Duodenal mucosa (tissue), 2 donors: Measurements from ENCODE around the gene GPHA2.
A peak's percentile ranks its signal among the peaks of the same experiment; 100 is the strongest.

ENCODE experiments used
- H3K27ac ChIP-seq: one replicate; pipeline ENCODE4 v1.7.0; 2013; ENCODE audit warnings: low read depth, low read length
- H3K27me3 ChIP-seq, 2 donors: one replicate each; pipeline ENCODE4 v1.7.0; 2013; ENCODE audit warnings: low read length in 2 of 2, control low read depth in 1 of 2; ENCODE audit not compliant: insufficient read depth in 2 of 2, control insufficient read depth in 1 of 2
- H3K36me3 ChIP-seq, 2 donors: one replicate each; pipeline ENCODE4 v1.7.0; 2013; ENCODE audit warnings: low read length in 2 of 2, control low read depth in 1 of 2; ENCODE audit not compliant: insufficient read depth in 2 of 2, control insufficient read depth in 1 of 2
- H3K4me1 ChIP-seq, 2 donors: one replicate each; pipeline ENCODE4 v1.7.0; 2013; ENCODE audit warnings: low read length in 2 of 2, control low read depth in 1 of 2; ENCODE audit not compliant: insufficient read depth in 2 of 2, control insufficient read depth in 1 of 2
- H3K4me3 ChIP-seq, 2 donors: one replicate each; pipeline ENCODE4 v1.7.0; 2013; ENCODE audit warnings: low read length in 2 of 2, low read depth in 1 of 2
- H3K9ac ChIP-seq, 2 donors: one replicate each; pipeline ENCODE4 v1.7.0; 2013; ENCODE audit warnings: low read length in 2 of 2, low read depth in 1 of 2
- H3K9me3 ChIP-seq, 2 donors: one replicate each; pipeline ENCODE4 v1.7.0; 2013; ENCODE audit warnings: low read length in 2 of 2, control low read depth in 1 of 2; ENCODE audit not compliant: control insufficient read depth in 1 of 2

Gene GPHA2

GRCh38 chr11:64892838-64893193 is 42.9 kb downstream of the GPHA2 start:
- Histone ChIP-seq H3K36me3 (peaks cover 28 to 35% of the 10 kb centered on the region in 2 donors), H3K27me3 (no peaks in the 10 kb centered on the region), H3K4me1 (peaks cover 17 to 29% of the 10 kb centered on the region in 2 donors), H3K9me3 (no peaks in the 10 kb centered on the region), H3K27ac (peak overlapping the region; percentile 92), H3K4me3 (peak overlapping the region; percentile 82 to 91), H3K9ac (peak overlapping the region; percentile 80 to 95)

- H3K4me3 ChIP-seq, result peak overlapping the region; percentile 82 to 91
- no peaks in the 10 kb centered on the region for H3K9me3 ChIP-seq
- H3K4me1 ChIP-seq, result peaks cover 19 to 31% of the 10 kb centered on the region in 2 donors
- peaks cover 27 to 31% of the 10 kb centered on the region in 2 donors for H3K36me3 ChIP-seq
- peak overlapping the region; percentile 92 for H3K27ac ChIP-seq
- H3K27me3 ChIP-seq, result no peaks in the 10 kb centered on the region
- peak overlapping the region; percentile 80 to 95 for H3K9ac ChIP-seq
Measured at GRCh38 chr11:64892411-64892831, 43.3 kb downstream of the GPHA2 start.

- Histone ChIP-seq H3K4me1 (peaks cover 21 to 31% of the 10 kb centered on the region in 2 donors), H3K4me3 (peak overlapping the region; percentile 82 to 91), H3K9me3 (no peaks in the 10 kb centered on the region), H3K27ac (peak overlapping the region; percentile 92), H3K27me3 (no peaks in the 10 kb centered on the region), H3K36me3 (peaks cover 24 to 27% of the 10 kb centered on the region in 2 donors), H3K9ac (peak overlapping the region; percentile 80 to 95)
Measured at GRCh38 chr11:64891880-64892279, 43.8 kb downstream of the GPHA2 start.

GRCh38 chr11:64891215-64891848 is 44.4 kb downstream of the GPHA2 start:
- Histone ChIP-seq H3K4me3 (peak overlapping the region; percentile 82 to 91), H3K27me3 (no peaks in the 10 kb centered on the region), H3K9me3 (no peaks in the 10 kb centered on the region), H3K9ac (peak overlapping the region; percentile 87 to 95), H3K27ac (peak overlapping the region; percentile 92), H3K36me3 (peaks cover 21 to 24% of the 10 kb centered on the region in 2 donors), H3K4me1 (peaks cover 21 to 31% of the 10 kb centered on the region in 2 donors)

- peak overlapping the region; percentile 82 to 91 for H3K4me3 ChIP-seq
- peak overlapping the region; percentile 92 for H3K27ac ChIP-seq
Measured at GRCh38 chr11:64890522-64890939, 45.2 kb downstream of the GPHA2 start.

GRCh38 chr11:64888729-64889511 is 46.8 kb downstream of the GPHA2 start:
- peak overlapping the region; percentile 33 to 67 for H3K9ac ChIP-seq
- peak overlapping the region; percentile 92 for H3K27ac ChIP-seq
- H3K4me1 ChIP-seq, result peaks cover 26 to 29% of the 10 kb centered on the region in 2 donors

More at GRCh38 chr11:64890522-64890939, 45.2 kb downstream of the GPHA2 start:
- Histone ChIP-seq H3K4me1 (peaks cover 29 to 32% of the 10 kb centered on the region in 2 donors), H3K27me3 (no peaks in the 10 kb centered on the region), H3K9ac (peak overlapping the region; percentile 87 to 95), H3K9me3 (no peaks in the 10 kb centered on the region), H3K36me3 (peaks cover 21 to 24% of the 10 kb centered on the region in 2 donors)

GRCh38 chr11:64888406-64888728 is 47.3 kb downstream of the GPHA2 start:
- peak overlapping the region; percentile 85 for H3K27ac ChIP-seq
- no peaks in the 10 kb centered on the region for H3K9me3 ChIP-seq
- H3K36me3 ChIP-seq, result peaks cover 21 to 24% of the 10 kb centered on the region in 2 donors

More at GRCh38 chr11:64888729-64889511, 46.8 kb downstream of the GPHA2 start:
- H3K9me3 ChIP-seq, result no peaks in the 10 kb centered on the region
- peaks cover 21 to 24% of the 10 kb centered on the region in 2 donors for H3K36me3 ChIP-seq
- no peaks in the 10 kb centered on the region for H3K27me3 ChIP-seq
- peak overlapping the region; percentile 38 to 55 for H3K4me3 ChIP-seq

GRCh38 chr11:64887757-64888405 is 47.8 kb downstream of the GPHA2 start:
- Histone ChIP-seq H3K27ac (peak overlapping the region; percentile 85), H3K27me3 (no peaks in the 10 kb centered on the region), H3K9me3 (no peaks in the 10 kb centered on the region), H3K4me3 (peak overlapping the region; percentile 36 to 61), H3K4me1 (peaks cover 26% of the 10 kb centered on the region in 2 donors), H3K9ac (peak overlapping the region; percentile 33 to 75), H3K36me3 (peaks cover 21 to 22% of the 10 kb centered on the region in 2 donors)

More at GRCh38 chr11:64888406-64888728, 47.3 kb downstream of the GPHA2 start:
- Histone ChIP-seq H3K27me3 (no peaks in the 10 kb centered on the region), H3K4me3 (peak overlapping the region; percentile 36 to 61), H3K4me1 (peaks cover 26% of the 10 kb centered on the region in 2 donors), H3K9ac (peak overlapping the region; percentile 33 to 75)

GRCh38 chr11:64887234-64887756 is 48.4 kb downstream of the GPHA2 start:
- peaks cover 17 to 19% of the 10 kb centered on the region in 2 donors for H3K36me3 ChIP-seq
- H3K9ac ChIP-seq, result peak overlapping the region in 1 of 2 donors; percentile 33
- peaks cover 26% of the 10 kb centered on the region in 2 donors for H3K4me1 ChIP-seq
- H3K9me3 ChIP-seq, result no peaks in the 10 kb centered on the region
- peak overlapping the region; percentile 36 to 61 for H3K4me3 ChIP-seq
- no peaks in the 10 kb centered on the region for H3K27me3 ChIP-seq
- peak overlapping the region; percentile 85 for H3K27ac ChIP-seq
